GM18505 (cell line): ENCODE data around the gene TTC13.

Source experiments
- ATAC-seq: cut with Tn5 transposase; IDR thresholded peaks from one replicate; pipeline ENCODE4 v1.9.1; 2021; ENCODE audit not compliant: unreplicated experiment
- POLR2A ChIP-seq: IDR thresholded peaks from 4 replicates; pipeline ENCODE4 v1.6.1; 2011; ENCODE audit warnings: borderline replicate concordance; ENCODE audit not compliant: insufficient read depth, insufficient read length; ENCODE audit errors: extremely low read depth

Gene TTC13

GRCh38 chr1:230916587-230917283, 61.9 kb downstream of the TTC13 start:
- ATAC-seq = no peak
- no peak for TF ChIP-seq POLR2A

GRCh38 chr1:230915078-230915477, 63.6 kb downstream of the TTC13 start:
- no peak for TF ChIP-seq POLR2A
- ATAC-seq = no peak

GRCh38 chr1:230913496-230913895, 65.2 kb downstream of the TTC13 start:
- TF ChIP-seq POLR2A = no peak
- ATAC-seq = no peak

GRCh38 chr1:230910755-230911117, 67.9 kb downstream of the TTC13 start:
- TF ChIP-seq POLR2A = no peak
- no peak for ATAC-seq

GRCh38 chr1:230909974-230910754, 68.5 kb downstream of the TTC13 start:
- TF ChIP-seq POLR2A = no peak
- ATAC-seq = no peak

- ATAC-seq = no peak
- no peak for TF ChIP-seq POLR2A
Measured at GRCh38 chr1:230907472-230908205, 71.0 kb downstream of the TTC13 start.

- TF ChIP-seq POLR2A = no peak
- ATAC-seq = no peak
Measured at GRCh38 chr1:230906226-230906625, 72.4 kb downstream of the TTC13 start.

GRCh38 chr1:230905733-230906132, 72.9 kb downstream of the TTC13 start:
- ATAC-seq = no peak
- TF ChIP-seq POLR2A = no peak

GRCh38 chr1:230902349-230902923, 76.2 kb downstream of the TTC13 start:
- ATAC-seq = no peak
- TF ChIP-seq POLR2A = no peak

GRCh38 chr1:230901671-230902070, 77.0 kb downstream of the TTC13 start:
- no peak for TF ChIP-seq POLR2A
- ATAC-seq = no peak

- no peak for TF ChIP-seq POLR2A
- no peak for ATAC-seq
Measured at GRCh38 chr1:230900984-230901383, 77.7 kb downstream of the TTC13 start.

GRCh38 chr1:230899841-230900251, 78.8 kb downstream of the TTC13 start:
- no peak for ATAC-seq
- no peak for TF ChIP-seq POLR2A

- TF ChIP-seq POLR2A = no peak
Measured at GRCh38 chr1:230898748-230899147, 79.9 kb downstream of the TTC13 start.

More at GRCh38 chr1:230898748-230899147, 79.9 kb downstream of the TTC13 start:
- ATAC-seq = no peak
